HEK293 (cell line): ENCODE measurements around the gene GSAP.

ENCODE experiments used
- ELK4 ChIP-seq: IDR thresholded peaks from 2 replicates; pipeline ENCODE4 v1.6.1; 2011; ENCODE audit warnings: mild to moderate bottlenecking, low read depth, low read length, borderline replicate concordance
- KLF16 ChIP-seq: fragments of 450-650 bp; formaldehyde crosslinking; IDR thresholded peaks from 2 replicates; pipeline ENCODE4 v1.5.1; 2017; ENCODE audit warnings: missing biosample characterization, missing genetic modification characterization

GRCh38 chr7:77426521-77427051 lies 10.4 kb upstream of the GSAP start:
- TF ChIP-seq ELK4 (no peak), KLF16 (no peak)
